OCI-LY1 (cell line): ENCODE results near the gene ERN1.

Experiments
- CTCF ChIP-seq: fragments of 200-600 bp; sonication (generic), shearing (Covaris generic); IDR thresholded peaks from 2 replicates; pipeline ENCODE4 v1.5.1; 2017; ENCODE audit warnings: mild to moderate bottlenecking, antibody characterized with exemption, low read length, moderate library complexity, mixed read lengths
- EZH2 ChIP-seq: fragments of 200-600 bp; sonication (generic), shearing (Covaris generic); IDR thresholded peaks from 2 replicates; pipeline ENCODE4 v1.8.0; 2017; ENCODE audit warnings: borderline replicate concordance, mixed run types, mild to moderate bottlenecking, antibody characterized with exemption, low read length, moderate library complexity, mixed read lengths

GRCh38 chr17:64048805-64049204 lies 81.1 kb downstream of the ERN1 start:
- TF ChIP-seq CTCF (no peak), EZH2 (no peak)
